Measurements from ENCODE around the gene ATG7. TPM values are rescaled to one million over a fixed set of nuclear protein-coding genes. Genes with fewer than 3 reads are reported as not detected.

Gene ATG7
- polyA plus RNA-seq, 1 donor (not counting 4 experiments of a cell fraction or from before 2014, with no cell fraction given), result 27.9 TPM

DNA sequence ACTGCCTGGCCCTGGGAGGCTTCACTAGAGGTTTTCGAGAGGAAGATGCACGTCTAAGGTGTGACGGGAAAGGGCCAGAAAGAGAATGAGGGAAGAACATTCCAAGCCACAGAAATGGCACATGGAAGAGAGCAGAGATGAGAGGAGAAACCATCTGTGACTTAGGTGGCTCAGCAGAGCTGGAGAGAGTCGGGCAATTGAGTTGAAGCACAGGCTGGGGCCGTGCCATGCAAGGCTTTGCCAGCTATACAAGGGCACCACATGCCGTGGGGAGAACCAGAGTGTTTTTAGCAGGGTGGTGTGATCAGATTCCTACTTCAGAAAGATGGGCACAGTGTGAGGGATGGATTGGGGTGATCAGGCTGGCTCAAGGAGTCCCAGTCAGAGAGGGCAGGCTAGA, 245.4 kb downstream of the ATG7 start:
- H4K20me1 ChIP-seq (ENCODE audit: control insufficient read depth, extremely low read depth, insufficient read depth, low read length), result no peaks in the 10 kb centered on the region
- H3K79me2 ChIP-seq (ENCODE audit: control insufficient read depth, insufficient read depth, low read length), result no peaks in the 10 kb centered on the region
- FAIRE-seq, result no peak
- no peak overlapping the region for H3K4me2 ChIP-seq (ENCODE audit: control insufficient read depth, extremely low read depth, insufficient read depth, low read depth, low read length)
- no peaks in the 10 kb centered on the region for H3K9me3 ChIP-seq (ENCODE audit: control insufficient read depth, low read depth, low read length)
- peaks cover 8% of the 10 kb centered on the region for H3K4me1 ChIP-seq (ENCODE audit: control insufficient read depth, extremely low read depth, insufficient read depth, low read length)
- dilution Hi-C loops (cut with MboI; ENCODE audit: extremely low pct_ligation_motif_present, low sequenced_read_pairs), result no loop called here
- H3K9me1 ChIP-seq (ENCODE audit: control insufficient read depth, extremely low read depth, insufficient read depth, low read length), result no peaks in the 10 kb centered on the region
- H3K36me3 ChIP-seq (ENCODE audit: control insufficient read depth in 2 of 2, extremely low read depth in 1 of 2, insufficient read depth in 2 of 2, low read length in 2 of 2), result no peaks in the 10 kb centered on the region
- no peak overlapping the region for H3K27ac ChIP-seq (ENCODE audit: control insufficient read depth, insufficient read depth, low read length)
- no peaks in the 10 kb centered on the region for H3K27me3 ChIP-seq (ENCODE audit: control insufficient read depth, extremely low read depth, insufficient read depth, low read length)
- no peak overlapping the region for H2AFZ ChIP-seq (ENCODE audit: control insufficient read depth, low read length)
- no peak overlapping the region for H3K9ac ChIP-seq (ENCODE audit: control insufficient read depth, extremely low read depth, insufficient read depth, low read length)
- no peak overlapping the region for H3K4me3 ChIP-seq (ENCODE audit: control insufficient read depth in 2 of 3, extremely low read depth in 1 of 3, insufficient read depth in 2 of 3, low read depth in 1 of 3, low read length in 3 of 3)
- DNase-seq (ENCODE audit: low read depth, low spot score), result no peak
- TF ChIP-seq EZH2 (IDR thresholded peaks at IDR 0.05; ENCODE audit: low read length), result no peak
- TF ChIP-seq, protein P1, sequence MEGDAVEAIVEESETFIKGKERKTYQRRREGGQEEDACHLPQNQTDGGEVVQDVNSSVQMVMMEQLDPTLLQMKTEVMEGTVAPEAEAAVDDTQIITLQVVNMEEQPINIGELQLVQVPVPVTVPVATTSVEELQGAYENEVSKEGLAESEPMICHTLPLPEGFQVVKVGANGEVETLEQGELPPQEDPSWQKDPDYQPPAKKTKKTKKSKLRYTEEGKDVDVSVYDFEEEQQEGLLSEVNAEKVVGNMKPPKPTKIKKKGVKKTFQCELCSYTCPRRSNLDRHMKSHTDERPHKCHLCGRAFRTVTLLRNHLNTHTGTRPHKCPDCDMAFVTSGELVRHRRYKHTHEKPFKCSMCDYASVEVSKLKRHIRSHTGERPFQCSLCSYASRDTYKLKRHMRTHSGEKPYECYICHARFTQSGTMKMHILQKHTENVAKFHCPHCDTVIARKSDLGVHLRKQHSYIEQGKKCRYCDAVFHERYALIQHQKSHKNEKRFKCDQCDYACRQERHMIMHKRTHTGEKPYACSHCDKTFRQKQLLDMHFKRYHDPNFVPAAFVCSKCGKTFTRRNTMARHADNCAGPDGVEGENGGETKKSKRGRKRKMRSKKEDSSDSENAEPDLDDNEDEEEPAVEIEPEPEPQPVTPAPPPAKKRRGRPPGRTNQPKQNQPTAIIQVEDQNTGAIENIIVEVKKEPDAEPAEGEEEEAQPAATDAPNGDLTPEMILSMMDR (optimal IDR thresholded peaks at IDR 0.05 in 1 of 3, IDR thresholded peaks at IDR 0.05 in 1 of 3, conservative IDR thresholded peaks at IDR 0.05 in 1 of 3; ENCODE audit: extremely low read depth in 1 of 3, insufficient read depth in 2 of 3, low read length in 3 of 3), result no peak

DNA sequence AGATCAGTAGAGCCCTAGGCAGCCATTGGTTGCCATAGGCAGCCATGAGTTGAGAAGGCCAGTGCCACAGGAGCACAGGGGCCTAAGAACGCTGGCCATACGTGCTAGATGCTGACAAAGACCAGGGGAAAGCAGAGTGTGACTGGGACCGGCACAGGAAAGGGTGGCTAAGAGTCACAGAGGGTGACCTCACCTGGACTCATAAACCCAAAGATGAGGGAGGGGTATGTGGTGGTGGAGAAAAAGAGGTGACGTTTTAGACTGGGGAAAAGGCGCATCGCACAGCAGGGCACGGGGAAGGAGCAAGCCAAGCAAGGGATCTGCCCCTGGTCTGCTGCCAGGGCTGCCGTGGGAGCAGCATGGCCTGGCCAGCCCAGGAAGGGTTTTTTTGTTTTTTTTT, 249.0 kb downstream of the ATG7 start:
- H3K9me1 ChIP-seq (ENCODE audit: control insufficient read depth, extremely low read depth, insufficient read depth, low read length), result no peaks in the 10 kb centered on the region
- no peak for DNase-seq (ENCODE audit: low read depth, low spot score)
- peaks cover 21% of the 10 kb centered on the region for H3K4me1 ChIP-seq (ENCODE audit: control insufficient read depth, extremely low read depth, insufficient read depth, low read length)
- H3K4me2 ChIP-seq (ENCODE audit: control insufficient read depth, extremely low read depth, insufficient read depth, low read depth, low read length), result no peak overlapping the region
- H3K9ac ChIP-seq (ENCODE audit: control insufficient read depth, extremely low read depth, insufficient read depth, low read length), result no peak overlapping the region
- no peak overlapping the region for H2AFZ ChIP-seq (ENCODE audit: control insufficient read depth, low read length)
- no peaks in the 10 kb centered on the region for H3K27me3 ChIP-seq (ENCODE audit: control insufficient read depth, extremely low read depth, insufficient read depth, low read length)
- no peak overlapping the region for H3K4me3 ChIP-seq (ENCODE audit: control insufficient read depth in 2 of 3, extremely low read depth in 1 of 3, insufficient read depth in 2 of 3, low read depth in 1 of 3, low read length in 3 of 3)
- no peak for FAIRE-seq
- TF ChIP-seq, protein P1 (optimal IDR thresholded peaks at IDR 0.05 in 1 of 3, IDR thresholded peaks at IDR 0.05 in 1 of 3, conservative IDR thresholded peaks at IDR 0.05 in 1 of 3; ENCODE audit: extremely low read depth in 1 of 3, insufficient read depth in 2 of 3, low read length in 3 of 3), result no peak
- no peak for TF ChIP-seq EZH2 (IDR thresholded peaks at IDR 0.05; ENCODE audit: low read length)
- no peaks in the 10 kb centered on the region for H4K20me1 ChIP-seq (ENCODE audit: control insufficient read depth, extremely low read depth, insufficient read depth, low read length)
- H3K36me3 ChIP-seq (ENCODE audit: control insufficient read depth in 2 of 2, extremely low read depth in 1 of 2, insufficient read depth in 2 of 2, low read length in 2 of 2), result no peaks in the 10 kb centered on the region
- dilution Hi-C loops (cut with MboI; ENCODE audit: extremely low pct_ligation_motif_present, low sequenced_read_pairs), result no loop called here
- no peak overlapping the region for H3K27ac ChIP-seq (ENCODE audit: control insufficient read depth, insufficient read depth, low read length)
- no peaks in the 10 kb centered on the region for H3K79me2 ChIP-seq (ENCODE audit: control insufficient read depth, insufficient read depth, low read length)
- no peaks in the 10 kb centered on the region for H3K9me3 ChIP-seq (ENCODE audit: control insufficient read depth, low read depth, low read length)

All from keratinocyte (primary cell).